ENCODE data around the gene C4orf17. TPM values are rescaled to one million over a fixed set of nuclear protein-coding genes. Genes with fewer than 3 reads are reported as not detected.

C4orf17 gene
- polyA plus RNA-seq, 1 of the 3 experiments (the other 2 are of a cell fraction), result not detected

- Histone ChIP-seq H3K27ac (ENCODE audit: low read depth in 2 of 2, low read length in 1 of 2) (no peak overlapping the region), H3K4me3 (ENCODE audit: low read depth in 2 of 2, low read length in 1 of 2) (no peak overlapping the region), H3K27me3 (ENCODE audit: insufficient read depth) (no peaks in the 10 kb centered on the region; the same call in 1 of the 2 replicates), H2AFZ (ENCODE audit: low read depth) (no peak overlapping the region), H3K4me2 (no peak overlapping the region), H3K36me3 (replicated peaks in 1 of 2; ENCODE audit: control insufficient read depth in 1 of 2, insufficient read depth in 2 of 2, low read length in 1 of 2) (no peaks in the 10 kb centered on the region), H3K9me3 (no peaks in the 10 kb centered on the region), H3K4me1 (ENCODE audit: control insufficient read depth in 1 of 2, insufficient read depth in 2 of 2, low read depth in 1 of 2, low read length in 1 of 2) (no peaks in the 10 kb centered on the region), H3K9ac (no peak overlapping the region), H3K9me2 (no peaks in the 10 kb centered on the region), H4K20me1 (ENCODE audit: insufficient read depth) (no peaks in the 10 kb centered on the region), H3K79me2 (ENCODE audit: insufficient read depth) (no peaks in the 10 kb centered on the region), H3F3A (replicated peaks; ENCODE audit: insufficient read depth) (no peaks in the 10 kb centered on the region)
- DNase-seq, result no peak
- TF ChIP-seq RAD21 (IDR thresholded peaks at IDR 0.05; ENCODE audit: low read length) (no peak), TEAD4 (IDR thresholded peaks at IDR 0.05; ENCODE audit: borderline replicate concordance, insufficient read depth) (no peak), RFX5 (IDR thresholded peaks at IDR 0.05; ENCODE audit: low read length) (no peak), NFIC (IDR thresholded peaks at IDR 0.05; ENCODE audit: borderline replicate concordance) (no peak)
- CTCF ChIA-PET, result no interaction called here
- POLR2A ChIA-PET, result no interaction called here
- 41% methylated on average over 2 of the region's 2 CpGs for WGBS (ENCODE audit: low lambda C conversion rate)
Observed at GRCh38 chr4:99578714-99579113, 67.9 kb downstream of the C4orf17 start.

GRCh38 chr4:99585516-99585915 is 74.7 kb downstream of the C4orf17 start:
- H3K9me2 ChIP-seq, result no peaks in the 10 kb centered on the region
- H3K9me3 ChIP-seq, result no peaks in the 10 kb centered on the region
- H3K27me3 ChIP-seq (ENCODE audit: insufficient read depth), result no peaks in the 10 kb centered on the region; the same call in 1 of the 2 replicates
- no peak overlapping the region for H3K4me3 ChIP-seq (ENCODE audit: low read depth in 2 of 2, low read length in 1 of 2)
- ChIA-PET CTCF (no interaction called here), POLR2A (no interaction called here)
- TF ChIP-seq NRF1 (IDR thresholded peaks at IDR 0.05; ENCODE audit: low read depth, low read length) (no peak), TEAD4 (IDR thresholded peaks at IDR 0.05; ENCODE audit: borderline replicate concordance, insufficient read depth) (no peak), SIN3A (IDR thresholded peaks at IDR 0.05; ENCODE audit: borderline replicate concordance, low read depth, low read length) (no peak), RCOR1 (IDR thresholded peaks at IDR 0.05; ENCODE audit: low read length) (no peak), TAF1 (IDR thresholded peaks at IDR 0.05; ENCODE audit: borderline replicate concordance, low read depth, low read length) (no peak), SMC3 (IDR thresholded peaks at IDR 0.05; ENCODE audit: low read depth, low read length) (no peak), NFIC (IDR thresholded peaks at IDR 0.05; ENCODE audit: borderline replicate concordance) (no peak), MEF2A (IDR thresholded peaks at IDR 0.05; ENCODE audit: borderline replicate concordance, low read depth) (no peak), YY1 (IDR thresholded peaks at IDR 0.05; ENCODE audit: low read depth) (no peak), FOSL2 (IDR thresholded peaks at IDR 0.05; ENCODE audit: borderline replicate concordance, low read depth) (no peak)
- H3K9ac ChIP-seq, result no peak overlapping the region
- H3K36me3 ChIP-seq (replicated peaks in 1 of 2; ENCODE audit: control insufficient read depth in 1 of 2, insufficient read depth in 2 of 2, low read length in 1 of 2), result no peaks in the 10 kb centered on the region
- no peaks in the 10 kb centered on the region for H4K20me1 ChIP-seq (ENCODE audit: insufficient read depth)
- H3K4me1 ChIP-seq (ENCODE audit: control insufficient read depth in 1 of 2, insufficient read depth in 2 of 2, low read depth in 1 of 2, low read length in 1 of 2), result no peaks in the 10 kb centered on the region
- no peak overlapping the region for H2AFZ ChIP-seq (ENCODE audit: low read depth)
- no peak overlapping the region for H3K4me2 ChIP-seq
- WGBS (ENCODE audit: low lambda C conversion rate), result 76% methylated on average over 1 of the region's 1 CpG
- H3F3A ChIP-seq (replicated peaks; ENCODE audit: insufficient read depth), result peaks cover 3% of the 10 kb centered on the region
- no peak for DNase-seq
- no peak overlapping the region for H3K27ac ChIP-seq (ENCODE audit: low read depth in 2 of 2, low read length in 1 of 2)
- H3K79me2 ChIP-seq (ENCODE audit: insufficient read depth), result no peaks in the 10 kb centered on the region

DNA sequence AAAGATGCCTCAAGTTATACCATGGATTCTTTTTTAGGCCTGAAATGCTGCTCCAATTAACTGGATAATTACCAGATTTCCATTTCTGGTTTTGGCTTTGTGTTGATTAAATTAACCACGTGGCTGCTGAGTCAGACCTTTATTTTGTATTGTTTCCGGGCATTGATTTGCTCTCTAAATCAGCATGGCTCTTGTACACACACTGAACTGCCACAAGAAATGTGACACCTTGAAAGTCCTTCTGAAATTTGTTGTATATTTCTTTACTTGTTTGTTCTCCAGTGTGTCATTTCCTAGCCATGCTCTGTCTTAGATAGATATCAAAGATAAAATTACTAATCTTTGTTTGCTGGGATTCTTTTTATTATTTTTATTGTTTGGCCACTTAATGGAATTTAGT is 75.5 kb downstream of the C4orf17 start:
- WGBS (ENCODE audit: low lambda C conversion rate), result 14% methylated on average over 2 of the region's 2 CpGs
- POLR2A ChIA-PET, result no interaction called here
- TF ChIP-seq ZBTB33 (IDR thresholded peaks at IDR 0.05; ENCODE audit: borderline replicate concordance, low read depth), result no peak
- no peak for TF ChIP-seq JUND (IDR thresholded peaks at IDR 0.05)
- TF ChIP-seq GATA2 (CRISPR knock-in tag; IDR thresholded peaks at IDR 0.05), result no peak
- TF ChIP-seq, protein P1, sequence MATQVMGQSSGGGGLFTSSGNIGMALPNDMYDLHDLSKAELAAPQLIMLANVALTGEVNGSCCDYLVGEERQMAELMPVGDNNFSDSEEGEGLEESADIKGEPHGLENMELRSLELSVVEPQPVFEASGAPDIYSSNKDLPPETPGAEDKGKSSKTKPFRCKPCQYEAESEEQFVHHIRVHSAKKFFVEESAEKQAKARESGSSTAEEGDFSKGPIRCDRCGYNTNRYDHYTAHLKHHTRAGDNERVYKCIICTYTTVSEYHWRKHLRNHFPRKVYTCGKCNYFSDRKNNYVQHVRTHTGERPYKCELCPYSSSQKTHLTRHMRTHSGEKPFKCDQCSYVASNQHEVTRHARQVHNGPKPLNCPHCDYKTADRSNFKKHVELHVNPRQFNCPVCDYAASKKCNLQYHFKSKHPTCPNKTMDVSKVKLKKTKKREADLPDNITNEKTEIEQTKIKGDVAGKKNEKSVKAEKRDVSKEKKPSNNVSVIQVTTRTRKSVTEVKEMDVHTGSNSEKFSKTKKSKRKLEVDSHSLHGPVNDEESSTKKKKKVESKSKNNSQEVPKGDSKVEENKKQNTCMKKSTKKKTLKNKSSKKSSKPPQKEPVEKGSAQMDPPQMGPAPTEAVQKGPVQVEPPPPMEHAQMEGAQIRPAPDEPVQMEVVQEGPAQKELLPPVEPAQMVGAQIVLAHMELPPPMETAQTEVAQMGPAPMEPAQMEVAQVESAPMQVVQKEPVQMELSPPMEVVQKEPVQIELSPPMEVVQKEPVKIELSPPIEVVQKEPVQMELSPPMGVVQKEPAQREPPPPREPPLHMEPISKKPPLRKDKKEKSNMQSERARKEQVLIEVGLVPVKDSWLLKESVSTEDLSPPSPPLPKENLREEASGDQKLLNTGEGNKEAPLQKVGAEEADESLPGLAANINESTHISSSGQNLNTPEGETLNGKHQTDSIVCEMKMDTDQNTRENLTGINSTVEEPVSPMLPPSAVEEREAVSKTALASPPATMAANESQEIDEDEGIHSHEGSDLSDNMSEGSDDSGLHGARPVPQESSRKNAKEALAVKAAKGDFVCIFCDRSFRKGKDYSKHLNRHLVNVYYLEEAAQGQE (IDR thresholded peaks at IDR 0.05; ENCODE audit: low read depth, low read length), result no peak
- TF ChIP-seq, protein P2, sequence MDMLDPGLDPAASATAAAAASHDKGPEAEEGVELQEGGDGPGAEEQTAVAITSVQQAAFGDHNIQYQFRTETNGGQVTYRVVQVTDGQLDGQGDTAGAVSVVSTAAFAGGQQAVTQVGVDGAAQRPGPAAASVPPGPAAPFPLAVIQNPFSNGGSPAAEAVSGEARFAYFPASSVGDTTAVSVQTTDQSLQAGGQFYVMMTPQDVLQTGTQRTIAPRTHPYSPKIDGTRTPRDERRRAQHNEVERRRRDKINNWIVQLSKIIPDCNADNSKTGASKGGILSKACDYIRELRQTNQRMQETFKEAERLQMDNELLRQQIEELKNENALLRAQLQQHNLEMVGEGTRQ (IDR thresholded peaks at IDR 0.05; ENCODE audit: borderline replicate concordance, low read depth, low read length), result no peak

More for the DNA sequence above, 75.5 kb downstream of the C4orf17 start:
- no peak overlapping the region for H3K4me3 ChIP-seq (ENCODE audit: low read depth in 2 of 2, low read length in 1 of 2)
- CTCF ChIA-PET, result interaction anchor here (1.0 kb wide), 1 partner anchor 13 kb away, joined by 4 read pairs; no protein-coding TSS in a partner anchor
- no peak overlapping the region for H2AFZ ChIP-seq (ENCODE audit: low read depth)
- no peaks in the 10 kb centered on the region for H3K79me2 ChIP-seq (ENCODE audit: insufficient read depth)
- H3K4me2 ChIP-seq, result no peak overlapping the region
- peaks cover 3% of the 10 kb centered on the region for H3F3A ChIP-seq (replicated peaks; ENCODE audit: insufficient read depth)
- no peak overlapping the region for H3K9ac ChIP-seq
- no peak overlapping the region for H3K27ac ChIP-seq (ENCODE audit: low read depth in 2 of 2, low read length in 1 of 2)
- H4K20me1 ChIP-seq (ENCODE audit: insufficient read depth), result no peaks in the 10 kb centered on the region
- H3K27me3 ChIP-seq (ENCODE audit: insufficient read depth), result no peaks in the 10 kb centered on the region; the same call in 1 of the 2 replicates
- DNase-seq, result no peak
- H3K4me1 ChIP-seq (ENCODE audit: control insufficient read depth in 1 of 2, insufficient read depth in 2 of 2, low read depth in 1 of 2, low read length in 1 of 2), result no peaks in the 10 kb centered on the region
- H3K9me2 ChIP-seq, result no peaks in the 10 kb centered on the region
- no peaks in the 10 kb centered on the region for H3K36me3 ChIP-seq (replicated peaks in 1 of 2; ENCODE audit: control insufficient read depth in 1 of 2, insufficient read depth in 2 of 2, low read length in 1 of 2)
- no peaks in the 10 kb centered on the region for H3K9me3 ChIP-seq

All from SK-N-SH (cell line).